ENCODE data around the gene DYRK4. TPM values are rescaled to one million over a fixed set of nuclear protein-coding genes. Genes with fewer than 3 reads are reported as not detected.
A peak's percentile ranks its signal among the peaks of the same experiment; 100 is the strongest.

The DYRK4 gene
- total RNA-seq, 1 experiment from 2014 or later: 8.8 TPM

DNA sequence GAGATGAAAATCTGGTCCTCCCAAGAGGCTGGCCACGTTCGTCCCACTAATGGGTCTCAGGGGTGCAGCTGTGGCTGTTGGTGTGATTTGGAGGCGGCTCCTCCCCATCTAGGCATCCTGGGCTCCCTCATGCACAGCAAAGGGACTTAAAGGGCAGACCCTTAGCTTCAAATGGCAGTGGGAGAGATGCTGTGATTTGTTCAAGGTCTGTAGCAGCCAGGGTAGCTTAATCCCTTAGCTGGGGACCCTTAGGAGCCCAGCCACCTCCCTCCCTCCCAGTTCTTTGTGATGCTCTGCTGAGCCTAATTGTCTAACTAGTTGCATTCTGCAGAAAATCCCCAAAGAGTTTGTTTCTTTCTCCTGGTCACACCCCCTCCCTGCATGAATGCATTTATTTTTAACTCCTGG is 18.3 kb downstream of the DYRK4 start:
- 0 out of 2 replicates have a peak overlapping the region, but pooled peaks have one; percentile 44 for H3K27ac Mint-ChIP-seq
- peaks cover 2% of the 10 kb centered on the region; the same call in 1 of the 2 replicates for H3K9me3 Mint-ChIP-seq
- peaks cover 5% of the 10 kb centered on the region for H3K27me3 Mint-ChIP-seq (ENCODE audit: low read depth)
- ChIA-PET CTCF (interaction anchor here (0.7 to 2.1 kb wide), 7 partner anchors 24 to 275 kb away, joined by 3 to 10 read pairs (median 7); no protein-coding TSS in a partner anchor), POLR2A (interaction anchor here (0.6 kb wide), 1 partner anchor 675 kb away, joined by 4 read pairs; no protein-coding TSS in a partner anchor)
- peak; percentile 38 for ATAC-seq
- H3K4me3 Mint-ChIP-seq: no peak overlapping the region
- no peaks in the 10 kb centered on the region for H3K36me3 Mint-ChIP-seq
- H3K4me1 Mint-ChIP-seq: peaks cover 23% of the 10 kb centered on the region
- no peak for DNase-seq (ENCODE audit: low spot score)
- TF ChIP-seq ESRRA (CRISPR knock-in tag; IDR thresholded peaks at IDR 0.05; ENCODE audit: borderline replicate concordance): no peak
- TF ChIP-seq, protein P1, sequence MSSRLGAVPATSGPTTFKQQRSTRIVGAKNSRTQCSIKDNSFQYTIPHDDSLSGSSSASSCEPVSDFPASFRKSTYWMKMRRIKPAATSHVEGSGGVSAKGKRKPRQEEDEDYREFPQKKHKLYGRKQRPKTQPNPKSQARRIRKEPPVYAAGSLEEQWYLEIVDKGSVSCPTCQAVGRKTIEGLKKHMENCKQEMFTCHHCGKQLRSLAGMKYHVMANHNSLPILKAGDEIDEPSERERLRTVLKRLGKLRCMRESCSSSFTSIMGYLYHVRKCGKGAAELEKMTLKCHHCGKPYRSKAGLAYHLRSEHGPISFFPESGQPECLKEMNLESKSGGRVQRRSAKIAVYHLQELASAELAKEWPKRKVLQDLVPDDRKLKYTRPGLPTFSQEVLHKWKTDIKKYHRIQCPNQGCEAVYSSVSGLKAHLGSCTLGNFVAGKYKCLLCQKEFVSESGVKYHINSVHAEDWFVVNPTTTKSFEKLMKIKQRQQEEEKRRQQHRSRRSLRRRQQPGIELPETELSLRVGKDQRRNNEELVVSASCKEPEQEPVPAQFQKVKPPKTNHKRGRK (CRISPR knock-in tag; IDR thresholded peaks at IDR 0.05; ENCODE audit: borderline replicate concordance): no peak
- TF ChIP-seq, protein P2, sequence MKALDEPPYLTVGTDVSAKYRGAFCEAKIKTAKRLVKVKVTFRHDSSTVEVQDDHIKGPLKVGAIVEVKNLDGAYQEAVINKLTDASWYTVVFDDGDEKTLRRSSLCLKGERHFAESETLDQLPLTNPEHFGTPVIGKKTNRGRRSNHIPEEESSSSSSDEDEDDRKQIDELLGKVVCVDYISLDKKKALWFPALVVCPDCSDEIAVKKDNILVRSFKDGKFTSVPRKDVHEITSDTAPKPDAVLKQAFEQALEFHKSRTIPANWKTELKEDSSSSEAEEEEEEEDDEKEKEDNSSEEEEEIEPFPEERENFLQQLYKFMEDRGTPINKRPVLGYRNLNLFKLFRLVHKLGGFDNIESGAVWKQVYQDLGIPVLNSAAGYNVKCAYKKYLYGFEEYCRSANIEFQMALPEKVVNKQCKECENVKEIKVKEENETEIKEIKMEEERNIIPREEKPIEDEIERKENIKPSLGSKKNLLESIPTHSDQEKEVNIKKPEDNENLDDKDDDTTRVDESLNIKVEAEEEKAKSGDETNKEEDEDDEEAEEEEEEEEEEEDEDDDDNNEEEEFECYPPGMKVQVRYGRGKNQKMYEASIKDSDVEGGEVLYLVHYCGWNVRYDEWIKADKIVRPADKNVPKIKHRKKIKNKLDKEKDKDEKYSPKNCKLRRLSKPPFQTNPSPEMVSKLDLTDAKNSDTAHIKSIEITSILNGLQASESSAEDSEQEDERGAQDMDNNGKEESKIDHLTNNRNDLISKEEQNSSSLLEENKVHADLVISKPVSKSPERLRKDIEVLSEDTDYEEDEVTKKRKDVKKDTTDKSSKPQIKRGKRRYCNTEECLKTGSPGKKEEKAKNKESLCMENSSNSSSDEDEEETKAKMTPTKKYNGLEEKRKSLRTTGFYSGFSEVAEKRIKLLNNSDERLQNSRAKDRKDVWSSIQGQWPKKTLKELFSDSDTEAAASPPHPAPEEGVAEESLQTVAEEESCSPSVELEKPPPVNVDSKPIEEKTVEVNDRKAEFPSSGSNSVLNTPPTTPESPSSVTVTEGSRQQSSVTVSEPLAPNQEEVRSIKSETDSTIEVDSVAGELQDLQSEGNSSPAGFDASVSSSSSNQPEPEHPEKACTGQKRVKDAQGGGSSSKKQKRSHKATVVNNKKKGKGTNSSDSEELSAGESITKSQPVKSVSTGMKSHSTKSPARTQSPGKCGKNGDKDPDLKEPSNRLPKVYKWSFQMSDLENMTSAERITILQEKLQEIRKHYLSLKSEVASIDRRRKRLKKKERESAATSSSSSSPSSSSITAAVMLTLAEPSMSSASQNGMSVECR (CRISPR knock-in tag; IDR thresholded peaks at IDR 0.05; ENCODE audit: borderline replicate concordance): no peak
- TF ChIP-seq GRHL2 (CRISPR knock-in tag; IDR thresholded peaks at IDR 0.05; ENCODE audit: insufficient replicate concordance, severe bottlenecking): no peak
- TF ChIP-seq SOX15 (CRISPR knock-in tag; IDR thresholded peaks at IDR 0.05): no peak
- TF ChIP-seq, protein P3, sequence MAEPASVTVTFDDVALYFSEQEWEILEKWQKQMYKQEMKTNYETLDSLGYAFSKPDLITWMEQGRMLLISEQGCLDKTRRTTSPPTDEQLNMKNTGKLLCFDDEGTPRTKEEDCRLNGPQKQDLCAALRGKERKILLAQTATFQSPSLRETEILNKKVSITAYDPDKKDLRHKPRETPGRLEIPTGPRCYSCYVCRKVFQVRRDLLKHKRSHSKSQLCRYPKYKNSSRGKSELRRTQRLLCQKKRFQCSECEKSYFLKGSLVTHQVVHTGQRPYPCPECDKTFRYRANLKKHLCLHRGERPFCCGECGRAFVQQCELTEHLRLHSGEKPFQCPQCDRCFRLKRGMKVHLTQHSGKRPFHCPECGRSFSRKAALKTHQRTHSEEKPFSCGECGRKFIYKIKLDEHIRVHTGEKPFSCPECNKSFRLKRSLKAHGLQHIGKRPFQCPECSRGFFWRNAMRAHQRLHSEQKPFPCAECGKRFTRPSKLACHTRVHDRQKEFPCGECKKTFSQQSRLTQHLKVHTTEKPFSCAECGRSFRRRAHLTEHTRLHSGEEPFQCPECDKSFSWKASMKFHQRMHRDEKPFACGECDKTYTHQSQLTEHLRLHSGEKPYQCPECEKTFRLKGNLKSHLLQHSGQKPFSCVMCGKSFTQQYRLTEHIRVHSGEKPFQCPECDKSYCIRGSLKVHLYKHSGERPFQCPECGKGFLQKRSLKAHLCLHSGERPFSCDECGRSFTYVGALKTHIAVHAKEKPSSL (CRISPR knock-in tag; conservative IDR thresholded peaks at IDR 0.05): no peak
- TF ChIP-seq, protein P4, sequence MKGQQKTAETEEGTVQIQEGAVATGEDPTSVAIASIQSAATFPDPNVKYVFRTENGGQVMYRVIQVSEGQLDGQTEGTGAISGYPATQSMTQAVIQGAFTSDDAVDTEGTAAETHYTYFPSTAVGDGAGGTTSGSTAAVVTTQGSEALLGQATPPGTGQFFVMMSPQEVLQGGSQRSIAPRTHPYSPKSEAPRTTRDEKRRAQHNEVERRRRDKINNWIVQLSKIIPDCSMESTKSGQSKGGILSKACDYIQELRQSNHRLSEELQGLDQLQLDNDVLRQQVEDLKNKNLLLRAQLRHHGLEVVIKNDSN (CRISPR knock-in tag; IDR thresholded peaks at IDR 0.05): no peak
- TF ChIP-seq, protein P5, sequence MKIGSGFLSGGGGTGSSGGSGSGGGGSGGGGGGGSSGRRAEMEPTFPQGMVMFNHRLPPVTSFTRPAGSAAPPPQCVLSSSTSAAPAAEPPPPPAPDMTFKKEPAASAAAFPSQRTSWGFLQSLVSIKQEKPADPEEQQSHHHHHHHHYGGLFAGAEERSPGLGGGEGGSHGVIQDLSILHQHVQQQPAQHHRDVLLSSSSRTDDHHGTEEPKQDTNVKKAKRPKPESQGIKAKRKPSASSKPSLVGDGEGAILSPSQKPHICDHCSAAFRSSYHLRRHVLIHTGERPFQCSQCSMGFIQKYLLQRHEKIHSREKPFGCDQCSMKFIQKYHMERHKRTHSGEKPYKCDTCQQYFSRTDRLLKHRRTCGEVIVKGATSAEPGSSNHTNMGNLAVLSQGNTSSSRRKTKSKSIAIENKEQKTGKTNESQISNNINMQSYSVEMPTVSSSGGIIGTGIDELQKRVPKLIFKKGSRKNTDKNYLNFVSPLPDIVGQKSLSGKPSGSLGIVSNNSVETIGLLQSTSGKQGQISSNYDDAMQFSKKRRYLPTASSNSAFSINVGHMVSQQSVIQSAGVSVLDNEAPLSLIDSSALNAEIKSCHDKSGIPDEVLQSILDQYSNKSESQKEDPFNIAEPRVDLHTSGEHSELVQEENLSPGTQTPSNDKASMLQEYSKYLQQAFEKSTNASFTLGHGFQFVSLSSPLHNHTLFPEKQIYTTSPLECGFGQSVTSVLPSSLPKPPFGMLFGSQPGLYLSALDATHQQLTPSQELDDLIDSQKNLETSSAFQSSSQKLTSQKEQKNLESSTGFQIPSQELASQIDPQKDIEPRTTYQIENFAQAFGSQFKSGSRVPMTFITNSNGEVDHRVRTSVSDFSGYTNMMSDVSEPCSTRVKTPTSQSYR (CRISPR knock-in tag; IDR thresholded peaks at IDR 0.05): no peak
- no peak for TF ChIP-seq NR1H2 (CRISPR knock-in tag; IDR thresholded peaks at IDR 0.05)
- TF ChIP-seq ZBTB21 (CRISPR knock-in tag; IDR thresholded peaks at IDR 0.05; ENCODE audit: borderline replicate concordance): no peak
- no peak for TF ChIP-seq EMX1 (CRISPR knock-in tag; IDR thresholded peaks at IDR 0.05)
- TF ChIP-seq, protein P6, sequence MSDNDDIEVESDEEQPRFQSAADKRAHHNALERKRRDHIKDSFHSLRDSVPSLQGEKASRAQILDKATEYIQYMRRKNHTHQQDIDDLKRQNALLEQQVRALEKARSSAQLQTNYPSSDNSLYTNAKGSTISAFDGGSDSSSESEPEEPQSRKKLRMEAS (CRISPR knock-in tag; IDR thresholded peaks at IDR 0.05): no peak
- no peak for TF ChIP-seq NFYB (CRISPR knock-in tag; conservative IDR thresholded peaks at IDR 0.05; ENCODE audit: low read depth)
- no peak for TF ChIP-seq PRRX2 (CRISPR knock-in tag; IDR thresholded peaks at IDR 0.05)
- TF ChIP-seq ZNF121 (CRISPR knock-in tag; IDR thresholded peaks at IDR 0.05): no peak
- TF ChIP-seq, protein P7, sequence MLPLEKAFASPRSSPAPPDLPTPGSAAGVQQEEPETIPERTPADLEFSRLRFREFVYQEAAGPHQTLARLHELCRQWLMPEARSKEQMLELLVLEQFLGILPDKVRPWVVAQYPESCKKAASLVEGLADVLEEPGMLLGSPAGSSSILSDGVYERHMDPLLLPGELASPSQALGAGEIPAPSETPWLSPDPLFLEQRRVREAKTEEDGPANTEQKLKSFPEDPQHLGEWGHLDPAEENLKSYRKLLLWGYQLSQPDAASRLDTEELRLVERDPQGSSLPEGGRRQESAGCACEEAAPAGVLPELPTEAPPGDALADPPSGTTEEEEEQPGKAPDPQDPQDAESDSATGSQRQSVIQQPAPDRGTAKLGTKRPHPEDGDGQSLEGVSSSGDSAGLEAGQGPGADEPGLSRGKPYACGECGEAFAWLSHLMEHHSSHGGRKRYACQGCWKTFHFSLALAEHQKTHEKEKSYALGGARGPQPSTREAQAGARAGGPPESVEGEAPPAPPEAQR (CRISPR knock-in tag; IDR thresholded peaks at IDR 0.05): no peak
- TF ChIP-seq, protein P8, sequence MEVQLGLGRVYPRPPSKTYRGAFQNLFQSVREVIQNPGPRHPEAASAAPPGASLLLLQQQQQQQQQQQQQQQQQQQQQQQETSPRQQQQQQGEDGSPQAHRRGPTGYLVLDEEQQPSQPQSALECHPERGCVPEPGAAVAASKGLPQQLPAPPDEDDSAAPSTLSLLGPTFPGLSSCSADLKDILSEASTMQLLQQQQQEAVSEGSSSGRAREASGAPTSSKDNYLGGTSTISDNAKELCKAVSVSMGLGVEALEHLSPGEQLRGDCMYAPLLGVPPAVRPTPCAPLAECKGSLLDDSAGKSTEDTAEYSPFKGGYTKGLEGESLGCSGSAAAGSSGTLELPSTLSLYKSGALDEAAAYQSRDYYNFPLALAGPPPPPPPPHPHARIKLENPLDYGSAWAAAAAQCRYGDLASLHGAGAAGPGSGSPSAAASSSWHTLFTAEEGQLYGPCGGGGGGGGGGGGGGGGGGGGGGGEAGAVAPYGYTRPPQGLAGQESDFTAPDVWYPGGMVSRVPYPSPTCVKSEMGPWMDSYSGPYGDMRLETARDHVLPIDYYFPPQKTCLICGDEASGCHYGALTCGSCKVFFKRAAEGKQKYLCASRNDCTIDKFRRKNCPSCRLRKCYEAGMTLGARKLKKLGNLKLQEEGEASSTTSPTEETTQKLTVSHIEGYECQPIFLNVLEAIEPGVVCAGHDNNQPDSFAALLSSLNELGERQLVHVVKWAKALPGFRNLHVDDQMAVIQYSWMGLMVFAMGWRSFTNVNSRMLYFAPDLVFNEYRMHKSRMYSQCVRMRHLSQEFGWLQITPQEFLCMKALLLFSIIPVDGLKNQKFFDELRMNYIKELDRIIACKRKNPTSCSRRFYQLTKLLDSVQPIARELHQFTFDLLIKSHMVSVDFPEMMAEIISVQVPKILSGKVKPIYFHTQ (CRISPR knock-in tag; IDR thresholded peaks at IDR 0.05): no peak
- TF ChIP-seq, protein P9, sequence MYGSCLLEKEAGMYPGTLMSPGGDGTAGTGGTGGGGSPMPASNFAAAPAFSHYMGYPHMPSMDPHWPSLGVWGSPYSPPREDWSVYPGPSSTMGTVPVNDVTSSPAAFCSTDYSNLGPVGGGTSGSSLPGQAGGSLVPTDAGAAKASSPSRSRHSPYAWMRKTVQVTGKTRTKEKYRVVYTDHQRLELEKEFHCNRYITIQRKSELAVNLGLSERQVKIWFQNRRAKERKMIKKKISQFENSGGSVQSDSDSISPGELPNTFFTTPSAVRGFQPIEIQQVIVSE (CRISPR knock-in tag; IDR thresholded peaks at IDR 0.05; ENCODE audit: borderline replicate concordance): no peak
- TF ChIP-seq, protein P10, sequence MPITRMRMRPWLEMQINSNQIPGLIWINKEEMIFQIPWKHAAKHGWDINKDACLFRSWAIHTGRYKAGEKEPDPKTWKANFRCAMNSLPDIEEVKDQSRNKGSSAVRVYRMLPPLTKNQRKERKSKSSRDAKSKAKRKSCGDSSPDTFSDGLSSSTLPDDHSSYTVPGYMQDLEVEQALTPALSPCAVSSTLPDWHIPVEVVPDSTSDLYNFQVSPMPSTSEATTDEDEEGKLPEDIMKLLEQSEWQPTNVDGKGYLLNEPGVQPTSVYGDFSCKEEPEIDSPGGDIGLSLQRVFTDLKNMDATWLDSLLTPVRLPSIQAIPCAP (CRISPR knock-in tag; IDR thresholded peaks at IDR 0.05): no peak
